ENCODE measurements around the gene LMTK3.
"Not testable (repeated sequence)": the region's sequence is repeated elsewhere in the genome, so short reads cannot be mapped to it uniquely, and the experiment has no call there.

LMTK3 gene

GRCh38 chr19:48487544-48487943, 24.1 kb downstream of the LMTK3 start:
- no peak for TF ChIP-seq CTCF (IDR thresholded peaks at IDR 0.05; ENCODE audit: insufficient read depth, low read length, poor library complexity, severe bottlenecking)
- H3K4me3 ChIP-seq (replicated peaks; ENCODE audit: low read depth, low read length), result no peak overlapping the region
- H3K36me3 ChIP-seq (ENCODE audit: control insufficient read depth, insufficient read depth, low read length), result no peaks in the 10 kb centered on the region
- H3K27me3 ChIP-seq (replicated peaks; ENCODE audit: control insufficient read depth, insufficient read depth, low read length), result no peaks in the 10 kb centered on the region
- DNase-seq (ENCODE audit: extremely low read depth, insufficient read length), result no peak

- H3K36me3 ChIP-seq (ENCODE audit: control insufficient read depth, insufficient read depth, low read length); DNase-seq (ENCODE audit: extremely low read depth, insufficient read length); H3K4me3 ChIP-seq (replicated peaks; ENCODE audit: low read depth, low read length); H3K27me3 ChIP-seq (replicated peaks; ENCODE audit: control insufficient read depth, insufficient read depth, low read length): not testable (repeated sequence)
Measured at GRCh38 chr19:48486706-48487105, 24.9 kb downstream of the LMTK3 start.

GRCh38 chr19:48484931-48485612, 26.6 kb downstream of the LMTK3 start:
- no peak for TF ChIP-seq CTCF (IDR thresholded peaks at IDR 0.05; ENCODE audit: insufficient read depth, low read length, poor library complexity, severe bottlenecking)
- H3K36me3 ChIP-seq (ENCODE audit: control insufficient read depth, insufficient read depth, low read length), result no peaks in the 10 kb centered on the region
- H3K27me3 ChIP-seq (replicated peaks; ENCODE audit: control insufficient read depth, insufficient read depth, low read length), result no peaks in the 10 kb centered on the region
- H3K4me3 ChIP-seq (replicated peaks; ENCODE audit: low read depth, low read length), result no peak overlapping the region
- DNase-seq (ENCODE audit: extremely low read depth, insufficient read length), result no peak

- H3K4me3 ChIP-seq (replicated peaks; ENCODE audit: low read depth, low read length), result no peak overlapping the region
- DNase-seq (ENCODE audit: extremely low read depth, insufficient read length), result no peak
- H3K36me3 ChIP-seq (ENCODE audit: control insufficient read depth, insufficient read depth, low read length), result 0 out of 2 replicates have a peak, but pooled peaks cover 1% of the 10 kb centered on the region
- no peak for TF ChIP-seq CTCF (IDR thresholded peaks at IDR 0.05; ENCODE audit: insufficient read depth, low read length, poor library complexity, severe bottlenecking)
- H3K27me3 ChIP-seq (replicated peaks; ENCODE audit: control insufficient read depth, insufficient read depth, low read length), result no peaks in the 10 kb centered on the region
Measured at GRCh38 chr19:48484247-48484893, 27.3 kb downstream of the LMTK3 start.

GRCh38 chr19:48483301-48483700, 28.3 kb downstream of the LMTK3 start:
- no peak for DNase-seq (ENCODE audit: extremely low read depth, insufficient read length)

More at GRCh38 chr19:48483301-48483700, 28.3 kb downstream of the LMTK3 start:
- no peak for TF ChIP-seq CTCF (IDR thresholded peaks at IDR 0.05; ENCODE audit: insufficient read depth, low read length, poor library complexity, severe bottlenecking)
- Histone ChIP-seq H3K36me3 (ENCODE audit: control insufficient read depth, insufficient read depth, low read length) (peaks cover 2% of the 10 kb centered on the region), H3K4me3 (replicated peaks; ENCODE audit: low read depth, low read length) (no peak overlapping the region), H3K27me3 (replicated peaks; ENCODE audit: control insufficient read depth, insufficient read depth, low read length) (no peaks in the 10 kb centered on the region)
